Peyer's patch (tissue), 4 donors: ENCODE results near the gene PKD1. TPM values are rescaled to one million over a fixed set of nuclear protein-coding genes. Genes with fewer than 3 reads are reported as not detected.

Source experiments
- DNase-seq, 3 donors: peaks; one replicate each; pipeline ENCODE4 v3.0.0-alpha.2; 2017 to 2019
- H3K27ac ChIP-seq, 4 donors: fragments of 200-600 bp; sonication (generic); one replicate each; pipeline ENCODE4 v1.5.1; 2016 to 2019
- H3K27me3 ChIP-seq, 2 donors: fragments of 200-600 bp; sonication (generic); one replicate each; pipeline ENCODE4 v1.5.1; 2019
- H3K36me3 ChIP-seq, 3 donors: fragments of 200-600 bp; sonication (generic); one replicate each; pipeline ENCODE4 v1.5.1; 2016 to 2019
- H3K4me1 ChIP-seq, 4 donors: fragments of 200-600 bp; sonication (generic); one replicate each; pipeline ENCODE4 v1.5.1; 2016 to 2019
- H3K4me3 ChIP-seq, 4 donors: fragments of 200-600 bp; sonication (generic); 1 replicate in 3 of 4; 2 replicates in 1 of 4; pipeline ENCODE4 v1.5.1; 2016 to 2019; ENCODE audit warnings: mild to moderate bottlenecking in 1 of 4
- H3K9me3 ChIP-seq, 4 donors: fragments of 200-600 bp; sonication (generic); one replicate each; pipeline ENCODE4 v1.5.1; 2016 to 2019; ENCODE audit warnings: mild to moderate bottlenecking in 1 of 4
- POLR2A ChIP-seq, 2 donors: fragments of 450-650 bp; IDR thresholded peaks; one replicate each; pipeline ENCODE4 v1.5.1; 2017; ENCODE audit warnings: antibody characterized with exemption in 2 of 2, mild to moderate bottlenecking in 2 of 2, moderate library complexity in 2 of 2
- total RNA-seq, 4 donors: library from RNA; depleted of rRNA; stranded (reverse); fragments of >200 nt; gene quantifications; one replicate each; pipeline ENCODE4 v1.1.0, GENCODE V29; 2016
- TF ChIP-seq, protein P1 (sequence below), 6 experiments: fragments of 450-650 bp in 4 of 6; fragments of 200-600 bp in 2 of 6; sonication (generic) in 1 of 6; IDR thresholded peaks; one replicate each; pipeline ENCODE4 v1.5.1; 2017 to 2019; ENCODE audit warnings: antibody characterized with exemption in 6 of 6, mild to moderate bottlenecking in 3 of 6, moderate library complexity in 1 of 6

Gene PKD1
- total RNA-seq, 4 donors from 2014 or later, result 64.6 to 305 (median 188) TPM

DNA sequence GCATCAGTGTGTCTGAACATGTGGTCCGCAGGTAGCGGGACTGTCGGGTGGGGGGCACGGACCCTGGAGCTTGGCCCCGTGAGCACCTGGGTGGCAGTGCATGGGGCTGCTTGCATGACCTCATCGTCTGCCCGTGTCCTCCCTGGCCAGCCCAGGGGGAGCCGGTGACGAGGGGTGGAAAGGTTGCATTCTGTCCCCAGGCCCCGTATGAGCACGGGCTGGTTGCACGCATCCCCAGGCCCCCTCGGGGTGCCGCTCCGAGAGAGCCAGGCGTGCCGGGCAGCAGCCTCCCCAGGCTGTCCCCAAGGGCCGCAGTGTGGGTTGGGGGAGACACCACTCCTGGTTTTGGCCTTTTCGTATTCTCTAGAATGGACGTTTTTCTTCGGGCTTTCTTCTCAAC lies 58.0 kb downstream of the PKD1 start:
- Histone ChIP-seq H3K36me3 (peaks cover 0 to 90% (median 0%) of the 10 kb centered on the region in 3 donors), H3K4me3 (no peak overlapping the region), H3K27me3 (no peaks in the 10 kb centered on the region), H3K9me3 (no peaks in the 10 kb centered on the region), H3K4me1 (peaks cover 0 to 11% (median 0%) of the 10 kb centered on the region in 4 donors), H3K27ac (no peak overlapping the region)
- TF ChIP-seq, protein P1, sequence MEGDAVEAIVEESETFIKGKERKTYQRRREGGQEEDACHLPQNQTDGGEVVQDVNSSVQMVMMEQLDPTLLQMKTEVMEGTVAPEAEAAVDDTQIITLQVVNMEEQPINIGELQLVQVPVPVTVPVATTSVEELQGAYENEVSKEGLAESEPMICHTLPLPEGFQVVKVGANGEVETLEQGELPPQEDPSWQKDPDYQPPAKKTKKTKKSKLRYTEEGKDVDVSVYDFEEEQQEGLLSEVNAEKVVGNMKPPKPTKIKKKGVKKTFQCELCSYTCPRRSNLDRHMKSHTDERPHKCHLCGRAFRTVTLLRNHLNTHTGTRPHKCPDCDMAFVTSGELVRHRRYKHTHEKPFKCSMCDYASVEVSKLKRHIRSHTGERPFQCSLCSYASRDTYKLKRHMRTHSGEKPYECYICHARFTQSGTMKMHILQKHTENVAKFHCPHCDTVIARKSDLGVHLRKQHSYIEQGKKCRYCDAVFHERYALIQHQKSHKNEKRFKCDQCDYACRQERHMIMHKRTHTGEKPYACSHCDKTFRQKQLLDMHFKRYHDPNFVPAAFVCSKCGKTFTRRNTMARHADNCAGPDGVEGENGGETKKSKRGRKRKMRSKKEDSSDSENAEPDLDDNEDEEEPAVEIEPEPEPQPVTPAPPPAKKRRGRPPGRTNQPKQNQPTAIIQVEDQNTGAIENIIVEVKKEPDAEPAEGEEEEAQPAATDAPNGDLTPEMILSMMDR (IDR thresholded peaks at IDR 0.05), result no peak
- no peak for TF ChIP-seq POLR2A (IDR thresholded peaks at IDR 0.05)
- no peak for DNase-seq

GRCh38 chr16:2077016-2077415 lies 58.7 kb downstream of the PKD1 start:
- Histone ChIP-seq H3K4me1 (peaks cover 0 to 4% (median 0%) of the 10 kb centered on the region in 4 donors), H3K36me3 (peaks cover 0 to 95% (median 0%) of the 10 kb centered on the region in 3 donors), H3K27ac (no peak overlapping the region), H3K9me3 (no peaks in the 10 kb centered on the region), H3K4me3 (no peak overlapping the region), H3K27me3 (no peaks in the 10 kb centered on the region)
- no peak for DNase-seq
- TF ChIP-seq, protein P1 (IDR thresholded peaks at IDR 0.05), result no peak
- no peak for TF ChIP-seq POLR2A (IDR thresholded peaks at IDR 0.05)

DNA sequence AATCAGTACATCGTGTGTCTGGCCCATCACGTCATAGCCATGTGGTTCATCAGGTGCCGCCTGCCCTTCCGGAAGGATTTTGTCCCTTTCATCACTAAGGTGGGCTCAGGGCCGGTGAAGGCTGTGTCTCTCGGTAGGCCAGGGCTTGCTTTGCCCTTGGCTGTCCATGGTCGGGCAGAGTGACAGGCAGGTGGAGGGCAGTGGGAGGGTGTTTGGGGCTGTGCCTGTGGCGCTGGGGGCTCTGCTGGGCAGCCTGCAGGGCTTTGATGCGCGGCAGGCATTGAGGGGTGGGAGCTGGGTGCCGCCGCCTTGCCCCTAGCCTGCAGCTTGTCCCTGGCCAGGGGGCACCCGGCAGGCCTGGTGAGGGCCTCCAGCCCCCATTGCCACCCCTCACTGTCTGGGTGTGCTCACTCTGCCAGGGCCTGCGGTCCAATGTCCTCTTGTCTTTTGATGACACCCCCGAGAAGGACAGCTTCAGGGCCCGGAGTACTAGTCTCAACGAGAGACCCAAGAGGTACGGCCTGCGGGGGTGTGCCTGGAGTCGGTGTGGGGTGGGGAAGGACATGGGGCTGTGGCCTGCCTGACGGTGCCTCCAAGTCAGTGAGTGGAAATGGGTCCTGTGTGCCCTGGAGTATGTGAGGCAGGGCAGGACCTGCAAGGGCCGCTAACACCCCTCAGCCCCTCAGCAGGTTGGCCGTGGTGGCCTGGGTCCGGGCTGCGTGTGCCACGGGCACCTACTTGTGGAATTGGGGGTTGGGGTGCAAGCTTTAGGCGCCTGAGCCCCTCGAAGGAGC lies 59.4 kb downstream of the PKD1 start:
- H3K4me3 ChIP-seq, result no peak overlapping the region
- DNase-seq, result no peak
- no peak for TF ChIP-seq POLR2A (IDR thresholded peaks at IDR 0.05)
- TF ChIP-seq, protein P1 (IDR thresholded peaks at IDR 0.05), result no peak
- no peaks in the 10 kb centered on the region for H3K27me3 ChIP-seq
- no peaks in the 10 kb centered on the region for H3K4me1 ChIP-seq
- no peak overlapping the region for H3K27ac ChIP-seq
- H3K36me3 ChIP-seq, result peaks cover 0 to 95% (median 0%) of the 10 kb centered on the region in 3 donors
- H3K9me3 ChIP-seq, result no peaks in the 10 kb centered on the region

- TF ChIP-seq, protein P1 (IDR thresholded peaks at IDR 0.05), result no peak
- no peak for TF ChIP-seq POLR2A (IDR thresholded peaks at IDR 0.05)
- no peak for DNase-seq
Observed at GRCh38 chr16:2075631-2076030, 60.1 kb downstream of the PKD1 start.

DNA sequence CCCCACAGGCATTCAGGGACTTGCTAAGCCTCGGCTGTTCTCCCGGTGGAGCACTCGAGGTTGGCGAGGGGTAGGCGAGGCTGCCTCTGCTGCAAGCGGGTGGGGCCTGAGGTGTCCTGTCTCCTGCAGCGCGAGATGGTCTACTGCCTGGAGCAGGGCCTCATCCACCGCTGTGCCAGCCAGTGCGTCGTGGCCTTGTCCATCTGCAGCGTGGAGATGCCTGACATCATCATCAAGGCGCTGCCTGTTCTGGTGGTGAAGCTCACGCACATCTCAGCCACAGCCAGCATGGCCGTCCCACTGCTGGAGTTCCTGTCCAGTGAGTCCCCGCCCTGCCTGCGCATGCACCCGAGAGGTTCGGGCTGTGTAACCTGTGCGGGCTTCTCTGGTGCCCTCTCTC lies 61.6 kb downstream of the PKD1 start:
- H3K27me3 ChIP-seq, result no peaks in the 10 kb centered on the region
- peaks cover 0 to 92% (median 0%) of the 10 kb centered on the region in 3 donors for H3K36me3 ChIP-seq
- no peak for DNase-seq
- no peaks in the 10 kb centered on the region for H3K9me3 ChIP-seq
- no peaks in the 10 kb centered on the region for H3K4me1 ChIP-seq
- no peak overlapping the region for H3K4me3 ChIP-seq
- H3K27ac ChIP-seq, result no peak overlapping the region
- TF ChIP-seq, protein P1 (IDR thresholded peaks at IDR 0.05), result no peak
- TF ChIP-seq POLR2A (IDR thresholded peaks at IDR 0.05), result no peak

More at GRCh38 chr16:2075631-2076030, 60.1 kb downstream of the PKD1 start:
- peaks cover 0 to 94% (median 0%) of the 10 kb centered on the region in 3 donors for H3K36me3 ChIP-seq
- H3K4me1 ChIP-seq, result no peaks in the 10 kb centered on the region
- H3K27ac ChIP-seq, result no peak overlapping the region
- no peaks in the 10 kb centered on the region for H3K27me3 ChIP-seq
- no peak overlapping the region for H3K4me3 ChIP-seq
- H3K9me3 ChIP-seq, result no peaks in the 10 kb centered on the region
